HG03039 (cell line): ENCODE data around the gene AGAP1.

Source experiments
- ATAC-seq: cut with Tn5 transposase; IDR thresholded peaks from one replicate; pipeline ENCODE4 v1.9.1; 2021; ENCODE audit warnings: mild to moderate bottlenecking, moderate library complexity; ENCODE audit not compliant: unreplicated experiment

The AGAP1 gene

DNA sequence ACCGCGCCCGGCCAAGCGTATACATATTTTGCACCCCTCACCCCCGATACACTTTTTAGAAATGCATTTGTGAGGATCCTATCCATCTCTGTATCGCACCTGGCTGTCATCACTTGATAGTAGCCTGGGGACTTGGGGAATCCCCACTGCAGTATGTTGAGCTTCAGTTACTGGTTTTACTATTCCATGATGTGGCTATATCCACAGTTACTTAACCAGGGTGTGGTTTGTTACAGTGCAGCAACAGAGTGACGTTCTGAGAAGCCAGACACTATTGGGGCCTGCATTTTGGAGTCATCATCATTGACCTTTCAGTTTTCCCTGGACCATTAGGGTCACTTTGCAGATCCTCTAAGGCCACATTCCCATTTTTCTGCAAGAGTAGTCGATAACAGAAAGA, 212.7 kb downstream of the AGAP1 start:
- no peak for ATAC-seq

DNA sequence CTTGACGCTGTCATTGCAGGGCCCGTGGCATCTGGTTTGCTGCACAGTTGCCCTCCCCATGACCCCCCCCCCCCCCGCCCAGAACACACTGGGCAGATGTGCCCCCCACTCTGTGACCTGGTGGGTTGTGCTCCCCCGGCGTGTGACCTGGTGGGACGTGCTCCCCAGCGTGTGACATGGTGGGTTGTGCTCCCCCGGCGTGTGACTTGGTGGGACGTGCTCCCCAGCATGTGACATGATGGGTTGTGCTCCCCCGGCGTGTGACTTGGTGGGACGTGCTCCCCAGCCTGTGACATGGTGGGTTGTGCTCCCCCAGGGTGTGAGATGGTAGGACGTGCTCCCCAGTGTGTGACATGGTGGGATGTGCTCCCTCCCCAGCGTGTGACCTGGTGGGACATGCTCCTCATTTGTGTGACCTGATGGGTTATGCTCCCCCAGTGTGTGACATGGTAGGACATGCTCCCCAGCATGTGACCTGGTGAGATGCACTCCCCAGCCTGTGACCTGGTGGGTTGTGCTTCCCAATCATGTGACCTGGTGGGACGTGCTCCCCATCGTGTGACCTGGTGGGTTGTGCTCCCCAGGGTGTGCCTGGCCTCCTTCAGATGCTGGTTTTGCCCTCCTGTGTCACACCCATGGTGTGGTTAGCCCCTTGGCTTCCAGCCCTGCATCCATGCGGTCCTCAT, 213.7 kb downstream of the AGAP1 start:
- ATAC-seq: no peak

DNA sequence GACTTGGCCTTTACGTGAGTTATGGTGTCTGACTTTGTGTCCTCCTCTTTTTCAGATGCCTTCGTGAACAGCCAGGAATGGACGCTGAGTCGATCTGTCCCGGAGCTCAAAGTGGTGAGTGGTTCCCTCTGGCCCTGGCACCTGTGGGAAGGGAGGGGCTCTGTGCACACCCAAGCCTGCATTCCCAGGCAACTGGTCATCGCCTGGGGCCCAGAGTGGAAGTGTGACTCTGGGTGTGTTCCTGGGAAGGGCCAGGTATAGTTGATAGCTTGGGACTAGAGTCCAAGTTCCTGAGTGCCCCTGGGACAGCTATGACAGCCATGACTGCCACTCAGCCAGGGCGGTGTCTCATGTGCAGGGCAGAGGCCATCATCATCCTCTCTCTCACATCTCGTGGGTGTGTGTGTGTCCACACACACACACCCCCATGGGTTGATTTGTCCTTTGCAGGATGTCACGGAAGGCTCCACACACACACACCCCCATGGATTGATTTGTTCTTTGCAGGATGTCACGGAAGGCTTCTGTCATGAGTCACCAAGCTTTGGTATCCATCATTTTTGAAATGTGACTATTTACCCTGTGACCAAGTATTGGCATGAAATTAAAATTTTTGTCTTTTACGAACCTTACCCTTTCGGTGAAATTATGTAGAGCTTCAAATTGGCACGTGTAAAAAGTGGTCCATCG, 215.4 kb downstream of the AGAP1 start:
- ATAC-seq: no peak

- ATAC-seq: no peak
These were observed 216.4 kb downstream of the AGAP1 start for GRCh38 chr2:235709969-235710879.

GRCh38 chr2:235710933-235711332, 217.1 kb downstream of the AGAP1 start:
- no peak for ATAC-seq

- ATAC-seq: no peak
These were observed 217.7 kb downstream of the AGAP1 start for GRCh38 chr2:235711527-235711926.

DNA sequence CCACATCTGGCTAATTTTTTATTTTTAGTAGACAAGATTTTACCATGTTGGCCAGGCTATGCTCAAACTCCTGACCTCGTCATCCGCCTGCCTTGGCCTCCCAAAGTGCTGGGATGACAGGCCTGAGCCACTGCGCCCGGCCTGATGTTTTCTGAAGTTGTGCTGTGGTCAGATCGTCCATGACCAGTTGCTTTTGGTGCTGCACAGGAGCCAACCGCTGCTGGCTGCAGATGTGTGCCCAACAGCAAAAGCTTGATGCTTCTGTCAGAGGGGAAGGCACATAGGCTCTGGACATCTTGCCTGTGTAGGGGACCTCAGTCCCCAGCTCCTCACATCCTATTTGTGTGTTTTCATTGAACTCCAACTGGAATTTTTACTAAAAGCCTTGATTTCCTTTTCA, 218.3 kb downstream of the AGAP1 start:
- no peak for ATAC-seq

DNA sequence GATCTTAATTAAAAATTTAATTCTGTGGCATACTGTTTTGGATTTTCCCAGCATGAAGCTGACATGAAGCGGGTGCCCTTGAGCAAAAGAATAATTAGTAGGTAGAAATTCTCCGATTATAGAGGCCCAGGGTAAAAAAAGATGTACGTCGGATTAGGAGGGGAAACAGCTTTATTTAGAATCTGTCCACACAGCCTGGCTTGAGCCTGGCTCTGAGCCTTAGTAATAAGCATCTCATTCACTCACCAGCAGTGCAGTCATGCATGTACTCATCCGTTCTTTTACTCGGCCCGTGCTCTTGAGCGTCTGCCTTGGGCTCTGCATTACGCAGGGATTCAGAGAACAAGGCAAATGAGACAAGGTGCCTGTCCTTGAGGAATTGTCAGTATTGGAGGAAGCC, 219.3 kb downstream of the AGAP1 start:
- no peak for ATAC-seq

- no peak for ATAC-seq
These were observed 221.8 kb downstream of the AGAP1 start for GRCh38 chr2:235715601-235716000.

GRCh38 chr2:235716875-235717496, 223.1 kb downstream of the AGAP1 start:
- no peak for ATAC-seq

DNA sequence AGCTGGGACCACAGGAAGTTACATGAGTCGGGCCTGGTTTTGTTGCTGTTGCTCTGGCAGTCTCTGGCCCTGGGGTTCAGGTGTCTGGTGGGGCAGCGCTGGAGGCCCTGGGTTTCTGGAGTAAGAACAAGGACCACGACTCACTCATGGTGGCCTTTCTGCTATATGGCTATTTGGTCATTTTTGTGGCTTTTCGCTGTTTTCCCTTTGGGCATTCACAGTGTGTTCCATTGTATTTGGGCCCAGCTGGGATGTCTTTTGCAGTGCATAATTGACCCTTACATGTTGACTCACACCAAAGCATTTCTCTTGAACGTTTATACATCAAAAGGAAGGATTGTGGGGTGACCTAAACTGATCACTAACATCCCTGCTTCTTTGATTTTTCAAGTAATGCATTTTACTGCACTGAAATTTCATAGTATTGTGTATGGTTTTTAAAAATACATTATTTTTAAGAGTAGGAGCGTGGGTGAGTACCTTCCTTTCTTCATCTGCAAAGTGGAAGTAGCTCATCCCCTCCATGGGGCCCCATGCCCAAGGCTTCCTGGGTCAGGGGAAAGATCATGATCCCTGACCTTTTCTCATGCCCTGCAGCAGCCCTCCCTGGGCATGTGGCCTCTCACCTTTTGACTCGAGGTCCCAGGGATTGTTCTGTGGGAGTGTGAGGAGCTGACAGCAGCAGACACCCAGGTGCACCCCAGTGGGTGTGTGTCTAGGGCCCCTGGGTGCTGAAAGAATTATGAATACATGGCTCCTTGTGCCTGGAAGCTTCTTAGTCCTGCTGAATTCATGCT, 225.5 kb downstream of the AGAP1 start:
- no peak for ATAC-seq

DNA sequence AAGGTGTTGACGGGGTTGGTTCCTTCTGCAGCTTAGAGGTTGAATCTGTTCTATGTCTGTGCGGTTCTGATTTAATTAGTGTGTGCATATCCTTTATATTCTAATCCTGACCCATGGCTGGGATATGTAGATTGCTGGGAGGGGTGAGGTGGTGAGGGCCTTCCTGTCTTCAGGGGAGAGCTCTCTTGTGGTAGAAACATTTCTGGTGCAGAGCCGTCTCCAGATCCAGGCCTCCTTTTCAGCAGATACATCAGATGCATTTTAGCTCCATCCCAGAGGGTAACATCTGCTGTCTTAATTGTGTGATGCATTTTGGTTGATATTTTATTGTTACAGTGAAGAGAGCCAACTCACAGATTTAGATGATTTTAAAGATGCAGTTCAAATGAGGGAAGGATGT, 227.8 kb downstream of the AGAP1 start:
- no peak for ATAC-seq

DNA sequence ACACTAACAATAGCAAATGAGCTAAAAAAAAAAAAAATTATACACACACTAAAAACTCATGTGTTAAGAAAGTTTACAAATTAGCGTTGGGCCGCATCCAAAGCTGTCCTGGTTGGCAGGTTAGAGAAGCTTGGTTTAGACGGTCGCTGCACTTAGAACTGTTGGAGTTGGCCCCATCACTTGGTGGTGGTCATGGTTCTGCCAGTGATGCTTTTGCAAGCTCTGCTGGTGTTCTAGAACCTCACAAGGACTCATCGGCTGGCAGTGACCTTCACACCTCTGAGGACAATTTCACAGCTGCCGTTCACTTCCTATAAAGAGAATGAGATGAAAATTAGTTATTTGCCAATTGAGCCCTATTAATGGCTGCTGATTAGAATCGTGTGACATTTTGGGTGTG, 229.0 kb downstream of the AGAP1 start:
- ATAC-seq: no peak

GRCh38 chr2:235723371-235723770, 229.5 kb downstream of the AGAP1 start:
- no peak for ATAC-seq

DNA sequence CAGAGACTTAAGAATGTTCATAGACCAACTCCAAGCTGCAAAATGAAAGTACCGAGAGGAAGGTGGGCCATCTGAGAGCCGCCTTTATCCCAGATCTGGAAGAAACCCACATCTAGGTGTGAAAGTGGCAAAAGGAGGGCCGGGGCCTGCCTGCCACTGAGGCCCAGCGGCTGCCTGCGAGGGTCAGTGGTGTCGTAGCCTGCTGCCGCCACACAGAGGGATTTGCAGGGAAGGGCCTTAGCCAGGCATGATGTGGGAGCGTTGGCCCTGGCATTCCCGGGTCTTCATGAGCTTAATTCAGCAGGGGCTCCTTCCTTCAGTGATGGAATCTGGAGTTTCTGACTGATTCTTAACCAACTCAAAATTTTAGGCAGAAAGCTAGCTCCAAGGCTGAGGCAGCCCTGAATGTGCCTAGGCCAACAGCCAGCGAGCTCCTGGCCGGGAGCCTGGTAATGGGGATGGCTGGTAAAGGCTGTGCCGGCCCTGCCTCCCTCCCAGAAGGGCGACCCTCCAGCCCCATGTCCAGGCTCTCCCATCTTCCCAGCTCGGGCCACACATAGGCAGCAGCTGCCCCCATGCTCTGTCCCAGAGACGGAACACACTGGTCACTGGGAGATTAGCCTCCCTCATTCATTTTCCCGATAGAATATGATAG, 230.1 kb downstream of the AGAP1 start:
- no peak for ATAC-seq

- no peak for ATAC-seq
These were observed 231.2 kb downstream of the AGAP1 start for GRCh38 chr2:235725016-235725489.

DNA sequence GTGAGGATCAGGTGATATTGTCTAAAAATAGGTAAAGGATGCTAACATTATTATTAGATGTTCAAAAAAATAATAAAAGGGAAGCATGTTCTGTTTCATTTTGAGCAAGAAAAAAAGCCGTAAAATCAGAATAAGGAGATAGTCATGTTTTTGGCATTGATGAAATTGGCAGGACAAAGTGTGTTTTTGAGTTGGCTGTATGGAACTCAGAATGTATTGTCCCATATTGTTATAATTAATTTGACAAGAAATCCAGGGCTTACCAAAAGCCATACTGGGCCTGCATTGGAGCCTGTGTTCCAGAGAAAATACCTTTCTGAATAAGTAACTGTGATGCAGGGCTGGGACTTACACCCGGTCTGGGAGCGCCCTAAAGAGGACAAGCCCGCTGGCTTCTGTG, 232.0 kb downstream of the AGAP1 start:
- ATAC-seq: no peak

DNA sequence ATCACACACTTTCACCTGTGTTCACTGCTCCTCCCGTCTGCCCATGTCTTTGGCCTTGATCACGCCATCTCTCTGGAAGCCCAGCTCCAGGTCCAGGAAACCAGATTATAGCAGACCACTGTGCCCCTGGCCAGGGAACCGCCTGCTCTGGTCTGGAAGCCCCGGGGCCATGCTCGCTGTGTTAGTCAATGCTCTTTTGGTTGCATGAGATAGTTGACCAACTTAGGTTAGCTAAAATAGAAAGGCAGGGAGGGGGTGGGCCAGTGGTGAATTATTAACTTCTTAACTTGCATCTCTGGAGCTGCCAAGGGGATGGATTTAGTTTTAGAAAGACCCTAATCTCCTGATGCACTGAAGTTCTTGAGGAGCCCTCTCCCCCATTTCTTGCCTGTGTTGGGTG, 232.7 kb downstream of the AGAP1 start:
- no peak for ATAC-seq

GRCh38 chr2:235727174-235727573, 233.3 kb downstream of the AGAP1 start:
- ATAC-seq: no peak
